ENCODE measurements around the gene ZNRF3. TPM values are rescaled to one million over a fixed set of nuclear protein-coding genes. Genes with fewer than 3 reads are reported as not detected.

The ZNRF3 gene
- polyA plus RNA-seq, 1 experiment: 1.1 TPM

GRCh38 chr22:29054251-29054767 is 170.9 kb downstream of the ZNRF3 start:
- H3K4me3 ChIP-seq (ENCODE audit: low read depth, low read length): no peak overlapping the region
- DNase-seq (ENCODE audit: low read depth): no peak

GRCh38 chr22:29055192-29055830 is 171.9 kb downstream of the ZNRF3 start:
- TF ChIP-seq CTCF (IDR thresholded peaks at IDR 0.05; ENCODE audit: insufficient read depth, low read depth, low read length): no peak
- Histone ChIP-seq H3K4me3 (ENCODE audit: low read depth, low read length) (no peak overlapping the region), H3K36me3 (ENCODE audit: control insufficient read depth, insufficient read depth, low read length) (no peaks in the 10 kb centered on the region), H3K27me3 (ENCODE audit: control insufficient read depth, insufficient read depth, low read length) (0 out of 2 replicates have a peak, but pooled peaks cover 3% of the 10 kb centered on the region)
- DNase-seq (ENCODE audit: low read depth): no peak
- ChIA-PET POLR2A (no interaction called here), CTCF (interaction anchor here (0.7 to 1.3 kb wide), 6 partner anchors 11 to 225 kb away, joined by 3 to 4 read pairs (median 3); no protein-coding TSS in a partner anchor)

More at GRCh38 chr22:29054251-29054767, 170.9 kb downstream of the ZNRF3 start:
- Histone ChIP-seq H3K36me3 (ENCODE audit: control insufficient read depth, insufficient read depth, low read length) (peaks cover 2% of the 10 kb centered on the region), H3K27me3 (ENCODE audit: control insufficient read depth, insufficient read depth, low read length) (0 out of 2 replicates have a peak, but pooled peaks cover 3% of the 10 kb centered on the region)
- POLR2A ChIA-PET: no interaction called here
- CTCF ChIA-PET: interaction anchor here (0.9 to 1.8 kb wide), 3 partner anchors 99 to 199 kb away, joined by 3 to 6 read pairs (median 4); no protein-coding TSS in a partner anchor
- TF ChIP-seq CTCF (IDR thresholded peaks at IDR 0.05; ENCODE audit: insufficient read depth, low read depth, low read length): no peak

GRCh38 chr22:29056472-29056871 is 173.1 kb downstream of the ZNRF3 start:
- CTCF ChIA-PET: interaction anchor here (1.2 kb wide), 1 partner anchor 12 kb away, joined by 3 read pairs; no protein-coding TSS in a partner anchor
- POLR2A ChIA-PET: no interaction called here
- DNase-seq (ENCODE audit: low read depth): no peak

GRCh38 chr22:29060251-29060869 is 177.0 kb downstream of the ZNRF3 start:
- ChIA-PET CTCF (no interaction called here), POLR2A (no interaction called here)
- TF ChIP-seq CTCF (IDR thresholded peaks at IDR 0.05; ENCODE audit: insufficient read depth, low read depth, low read length): no peak

More at GRCh38 chr22:29056472-29056871, 173.1 kb downstream of the ZNRF3 start:
- Histone ChIP-seq H3K36me3 (ENCODE audit: control insufficient read depth, insufficient read depth, low read length) (no peaks in the 10 kb centered on the region), H3K27me3 (ENCODE audit: control insufficient read depth, insufficient read depth, low read length) (peaks cover 3% of the 10 kb centered on the region; the same call in 1 of the 2 replicates), H3K4me3 (ENCODE audit: low read depth, low read length) (no peak overlapping the region)
- TF ChIP-seq CTCF (IDR thresholded peaks at IDR 0.05; ENCODE audit: insufficient read depth, low read depth, low read length): no peak

GRCh38 chr22:29060931-29061330 is 177.6 kb downstream of the ZNRF3 start:
- ChIA-PET POLR2A (no interaction called here), CTCF (interaction anchor here (0.6 to 1.9 kb wide), 4 partner anchors 13 to 185 kb away, joined by 3 to 5 read pairs (median 4); no protein-coding TSS in a partner anchor)
- no peaks in the 10 kb centered on the region for H3K36me3 ChIP-seq (ENCODE audit: control insufficient read depth, insufficient read depth, low read length)
- no peak for DNase-seq (ENCODE audit: low read depth)
- no peak overlapping the region for H3K4me3 ChIP-seq (ENCODE audit: low read depth, low read length)
- peaks cover 9% of the 10 kb centered on the region; the same call in 1 of the 2 replicates for H3K27me3 ChIP-seq (ENCODE audit: control insufficient read depth, insufficient read depth, low read length)
- TF ChIP-seq CTCF (IDR thresholded peaks at IDR 0.05; ENCODE audit: insufficient read depth, low read depth, low read length): no peak

More at GRCh38 chr22:29060251-29060869, 177.0 kb downstream of the ZNRF3 start:
- DNase-seq (ENCODE audit: low read depth): no peak
- no peaks in the 10 kb centered on the region for H3K36me3 ChIP-seq (ENCODE audit: control insufficient read depth, insufficient read depth, low read length)
- H3K27me3 ChIP-seq (ENCODE audit: control insufficient read depth, insufficient read depth, low read length): peaks cover 9% of the 10 kb centered on the region; the same call in 1 of the 2 replicates
- no peak overlapping the region for H3K4me3 ChIP-seq (ENCODE audit: low read depth, low read length)

Data from BJ (cell line).